Measurements from ENCODE around the gene GNAI3.

Gene GNAI3

GRCh38 chr1:109598156-109598555 lies 49.7 kb downstream of the GNAI3 start:
- H2BK15ac ChIP-seq (ENCODE audit: low read depth, poor library complexity, severe bottlenecking), result no peak overlapping the region
- no peak overlapping the region for H3K14ac ChIP-seq (ENCODE audit: low read length in 2 of 2)
- no peak overlapping the region for H2AFZ ChIP-seq (ENCODE audit: low read depth, low read length)
- H3K27ac ChIP-seq (ENCODE audit: low read length, poor library complexity, severe bottlenecking), result no peak overlapping the region
- no peak overlapping the region for H4K91ac ChIP-seq (ENCODE audit: low read length)
- no peak overlapping the region for H3K23ac ChIP-seq (ENCODE audit: low read length in 2 of 2)
- H3K4me2 ChIP-seq (ENCODE audit: low read length, poor library complexity, severe bottlenecking), result no peak overlapping the region
- H2AK5ac ChIP-seq (ENCODE audit: low read length, severe bottlenecking), result no peak overlapping the region
- H3K27me3 ChIP-seq (ENCODE audit: control insufficient read depth in 1 of 2, insufficient read depth in 1 of 2, low read length in 2 of 2), result no peaks in the 10 kb centered on the region
- H3K4ac ChIP-seq (ENCODE audit: low read depth in 1 of 2, low read length in 2 of 2), result no peak overlapping the region
- H2BK120ac ChIP-seq (ENCODE audit: low read depth, low read length), result no peak overlapping the region
- peaks cover 0 to 86% of the 10 kb centered on the region in 2 experiments for H3K36me3 ChIP-seq (ENCODE audit: control insufficient read depth in 1 of 2, insufficient read depth in 2 of 2, low read depth in 1 of 2, low read length in 2 of 2)
- no peak overlapping the region for H2BK5ac ChIP-seq (ENCODE audit: low read depth, low read length, poor library complexity, severe bottlenecking)
- no peak overlapping the region for H3K18ac ChIP-seq (ENCODE audit: low read depth in 1 of 2, low read length in 2 of 2)
- H2BK12ac ChIP-seq (ENCODE audit: low read length in 2 of 2), result no peak overlapping the region
- no peaks in the 10 kb centered on the region for H3K9me3 ChIP-seq (ENCODE audit: control insufficient read depth, low read length)
- peaks cover 4% of the 10 kb centered on the region for H3K79me1 ChIP-seq (replicated peaks; ENCODE audit: low read length, poor library complexity, severe bottlenecking)
- H3K9ac ChIP-seq (ENCODE audit: low read length), result no peak overlapping the region
- no peak overlapping the region for H3K4me3 ChIP-seq (ENCODE audit: insufficient read depth in 1 of 2, low read depth in 1 of 2, low read length in 2 of 2)
- no CpG with 5 or more reads among the region's 1 CpG for WGBS
- H4K8ac ChIP-seq (ENCODE audit: low read length), result no peak overlapping the region
- DNase-seq, result no peak
- peaks cover 8% of the 10 kb centered on the region for H3K4me1 ChIP-seq (ENCODE audit: control insufficient read depth, insufficient read depth, low read depth, low read length)

- Histone ChIP-seq H4K8ac (ENCODE audit: low read length) (no peak overlapping the region), H2AK5ac (ENCODE audit: low read length, severe bottlenecking) (no peak overlapping the region), H3K4me1 (ENCODE audit: control insufficient read depth, insufficient read depth, low read depth, low read length) (peaks cover 8% of the 10 kb centered on the region), H2AFZ (ENCODE audit: low read depth, low read length) (no peak overlapping the region), H3K79me1 (replicated peaks; ENCODE audit: low read length, poor library complexity, severe bottlenecking) (peaks cover 7% of the 10 kb centered on the region), H3K4ac (ENCODE audit: low read depth in 1 of 2, low read length in 2 of 2) (no peak overlapping the region), H3K9ac (ENCODE audit: low read length) (no peak overlapping the region), H3K23ac (ENCODE audit: low read length in 2 of 2) (no peak overlapping the region), H2BK15ac (ENCODE audit: low read depth, poor library complexity, severe bottlenecking) (no peak overlapping the region), H3K27ac (ENCODE audit: low read length, poor library complexity, severe bottlenecking) (no peak overlapping the region), H3K4me3 (ENCODE audit: insufficient read depth in 1 of 2, low read depth in 1 of 2, low read length in 2 of 2) (no peak overlapping the region), H2BK12ac (ENCODE audit: low read length in 2 of 2) (no peak overlapping the region), H3K4me2 (ENCODE audit: low read length, poor library complexity, severe bottlenecking) (no peak overlapping the region), H2BK5ac (ENCODE audit: low read depth, low read length, poor library complexity, severe bottlenecking) (no peak overlapping the region), H3K14ac (ENCODE audit: low read length in 2 of 2) (no peak overlapping the region), H3K36me3 (ENCODE audit: control insufficient read depth in 1 of 2, insufficient read depth in 2 of 2, low read depth in 1 of 2, low read length in 2 of 2) (peaks cover 0 to 86% of the 10 kb centered on the region in 2 experiments), H4K91ac (ENCODE audit: low read length) (no peak overlapping the region), H3K27me3 (ENCODE audit: control insufficient read depth in 1 of 2, insufficient read depth in 1 of 2, low read length in 2 of 2) (no peaks in the 10 kb centered on the region), H3K9me3 (ENCODE audit: control insufficient read depth, low read length) (no peaks in the 10 kb centered on the region), H3K18ac (ENCODE audit: low read depth in 1 of 2, low read length in 2 of 2) (no peak overlapping the region), H2BK120ac (ENCODE audit: low read depth, low read length) (no peak overlapping the region)
- no peak for DNase-seq
- 93% methylated on average over 3 of the region's 5 CpGs for WGBS
Observed at GRCh38 chr1:109598655-109599054, 50.2 kb downstream of the GNAI3 start.

GRCh38 chr1:109603229-109603628 lies 54.8 kb downstream of the GNAI3 start:
- Histone ChIP-seq H3K4ac (ENCODE audit: low read depth in 1 of 2, low read length in 2 of 2) (no peak overlapping the region), H2AFZ (ENCODE audit: low read depth, low read length) (no peak overlapping the region), H2BK15ac (ENCODE audit: low read depth, poor library complexity, severe bottlenecking) (no peak overlapping the region), H2BK5ac (ENCODE audit: low read depth, low read length, poor library complexity, severe bottlenecking) (no peak overlapping the region), H2BK12ac (ENCODE audit: low read length in 2 of 2) (no peak overlapping the region), H3K27me3 (ENCODE audit: control insufficient read depth in 1 of 2, insufficient read depth in 1 of 2, low read length in 2 of 2) (no peaks in the 10 kb centered on the region), H2AK5ac (ENCODE audit: low read length, severe bottlenecking) (no peak overlapping the region), H3K4me2 (ENCODE audit: low read length, poor library complexity, severe bottlenecking) (no peak overlapping the region), H3K36me3 (ENCODE audit: control insufficient read depth in 1 of 2, insufficient read depth in 2 of 2, low read depth in 1 of 2, low read length in 2 of 2) (peaks cover 5 to 69% of the 10 kb centered on the region in 2 experiments), H2BK120ac (ENCODE audit: low read depth, low read length) (no peak overlapping the region), H3K79me1 (replicated peaks; ENCODE audit: low read length, poor library complexity, severe bottlenecking) (peaks cover 20% of the 10 kb centered on the region), H3K23ac (ENCODE audit: low read length in 2 of 2) (no peak overlapping the region), H3K18ac (ENCODE audit: low read depth in 1 of 2, low read length in 2 of 2) (no peak overlapping the region), H4K91ac (ENCODE audit: low read length) (no peak overlapping the region), H3K4me3 (ENCODE audit: insufficient read depth in 1 of 2, low read depth in 1 of 2, low read length in 2 of 2) (no peak overlapping the region), H3K9me3 (ENCODE audit: control insufficient read depth, low read length) (no peaks in the 10 kb centered on the region), H4K8ac (ENCODE audit: low read length) (no peak overlapping the region), H3K4me1 (ENCODE audit: control insufficient read depth, insufficient read depth, low read depth, low read length) (peaks cover 2% of the 10 kb centered on the region), H3K27ac (ENCODE audit: low read length, poor library complexity, severe bottlenecking) (no peak overlapping the region), H3K9ac (ENCODE audit: low read length) (no peak overlapping the region), H3K14ac (ENCODE audit: low read length in 2 of 2) (no peak overlapping the region)
- 100% methylated on average over 3 of the region's 3 CpGs for WGBS
- DNase-seq, result no peak

- H2BK15ac ChIP-seq (ENCODE audit: low read depth, poor library complexity, severe bottlenecking), result no peak overlapping the region
- no peak overlapping the region for H4K8ac ChIP-seq (ENCODE audit: low read length)
- no peak overlapping the region for H3K4me2 ChIP-seq (ENCODE audit: low read length, poor library complexity, severe bottlenecking)
- no peaks in the 10 kb centered on the region for H3K9me3 ChIP-seq (ENCODE audit: control insufficient read depth, low read length)
- no peak overlapping the region for H2BK12ac ChIP-seq (ENCODE audit: low read length in 2 of 2)
- H2BK120ac ChIP-seq (ENCODE audit: low read depth, low read length), result no peak overlapping the region
- H2AFZ ChIP-seq (ENCODE audit: low read depth, low read length), result no peak overlapping the region
- H3K4ac ChIP-seq (ENCODE audit: low read depth in 1 of 2, low read length in 2 of 2), result no peak overlapping the region
- peaks cover 5 to 49% of the 10 kb centered on the region in 2 experiments for H3K36me3 ChIP-seq (ENCODE audit: control insufficient read depth in 1 of 2, insufficient read depth in 2 of 2, low read depth in 1 of 2, low read length in 2 of 2)
- no peak overlapping the region for H3K18ac ChIP-seq (ENCODE audit: low read depth in 1 of 2, low read length in 2 of 2)
- H3K14ac ChIP-seq (ENCODE audit: low read length in 2 of 2), result no peak overlapping the region
- H3K9ac ChIP-seq (ENCODE audit: low read length), result no peak overlapping the region
- peaks cover 4% of the 10 kb centered on the region for H3K4me1 ChIP-seq (ENCODE audit: control insufficient read depth, insufficient read depth, low read depth, low read length)
- no peak for DNase-seq
- no CpG with 5 or more reads among the region's 1 CpG for WGBS
- no peak overlapping the region for H3K27ac ChIP-seq (ENCODE audit: low read length, poor library complexity, severe bottlenecking)
- H3K23ac ChIP-seq (ENCODE audit: low read length in 2 of 2), result no peak overlapping the region
- H3K4me3 ChIP-seq (ENCODE audit: insufficient read depth in 1 of 2, low read depth in 1 of 2, low read length in 2 of 2), result no peak overlapping the region
- no peak overlapping the region for H2BK5ac ChIP-seq (ENCODE audit: low read depth, low read length, poor library complexity, severe bottlenecking)
- H2AK5ac ChIP-seq (ENCODE audit: low read length, severe bottlenecking), result no peak overlapping the region
- no peak overlapping the region for H4K91ac ChIP-seq (ENCODE audit: low read length)
- peaks cover 20% of the 10 kb centered on the region for H3K79me1 ChIP-seq (replicated peaks; ENCODE audit: low read length, poor library complexity, severe bottlenecking)
- H3K27me3 ChIP-seq (ENCODE audit: control insufficient read depth in 1 of 2, insufficient read depth in 1 of 2, low read length in 2 of 2), result no peaks in the 10 kb centered on the region
Observed at GRCh38 chr1:109605381-109605780, 57.0 kb downstream of the GNAI3 start.
